HepG2 (cell line): ENCODE results near the gene MEMO1. TPM values are rescaled to one million over a fixed set of nuclear protein-coding genes. Genes with fewer than 3 reads are reported as not detected.

Experiments
- ATF1 ChIP-seq: IDR thresholded peaks from 2 replicates; pipeline ENCODE4 v1.6.1; 2016; ENCODE audit warnings: mild to moderate bottlenecking, control low read depth
- BATF2 ChIP-seq: sonication (generic); formaldehyde crosslinking; IDR thresholded peaks from 2 replicates; pipeline ENCODE4 v1.8.0; 2022; ENCODE audit warnings: mild to moderate bottlenecking, missing genetic modification reagents, moderate library complexity
- CREM ChIP-seq, 2 experiments: sonication (generic) in 1 of 2; formaldehyde crosslinking in 1 of 2; IDR thresholded peaks; 2 replicates each; pipeline versions ENCODE4 v1.4.0 to v1.6.1; 2016 to 2020; ENCODE audit warnings: antibody characterized with exemption in 1 of 2, mild to moderate bottlenecking in 1 of 2, missing genetic modification reagents in 1 of 2
- ETV5 ChIP-seq: IDR thresholded peaks from 2 replicates; pipeline ENCODE4 v1.6.1; 2018; ENCODE audit warnings: missing biosample characterization, missing genetic modification reagents, inconsistent platforms, borderline replicate concordance
- HOXA3 ChIP-seq: sonication (generic); formaldehyde crosslinking; IDR thresholded peaks from 2 replicates; pipeline ENCODE4 v1.5.0; 2020; ENCODE audit warnings: missing genetic modification reagents
- MTA3 ChIP-seq: sonication (generic); formaldehyde crosslinking; IDR thresholded peaks from 2 replicates; pipeline ENCODE4 v1.4.0; 2020; ENCODE audit warnings: missing genetic modification reagents
- PAWR ChIP-seq: sonication (generic); formaldehyde crosslinking; IDR thresholded peaks from 2 replicates; pipeline ENCODE4 v1.4.0; 2020; ENCODE audit warnings: missing genetic modification reagents, mild to moderate bottlenecking, borderline replicate concordance
- RNF2 ChIP-seq: fragments of 450-650 bp; conservative IDR thresholded peaks from 2 replicates; pipeline ENCODE4 v1.6.1; 2016; ENCODE audit warnings: low read depth
- STAT6 ChIP-seq: sonication (generic); formaldehyde crosslinking; IDR thresholded peaks from 2 replicates; pipeline ENCODE4 v1.4.0; 2020; ENCODE audit warnings: missing genetic modification reagents, mild to moderate bottlenecking, borderline replicate concordance
- TARDBP ChIP-seq: sonication (generic); formaldehyde crosslinking; IDR thresholded peaks from 2 replicates; pipeline ENCODE4 v1.8.0; 2022; ENCODE audit warnings: mild to moderate bottlenecking, missing genetic modification reagents
- THAP8 ChIP-seq: sonication (generic); formaldehyde crosslinking; IDR thresholded peaks from 2 replicates; pipeline ENCODE4 v1.5.1; 2020; ENCODE audit warnings: missing genetic modification reagents, mild to moderate bottlenecking, borderline replicate concordance
- ZMYM4 ChIP-seq: sonication (generic); formaldehyde crosslinking; IDR thresholded peaks from 2 replicates; pipeline ENCODE4 v1.8.1; 2023; ENCODE audit warnings: mild to moderate bottlenecking, missing genetic modification reagents
- ZNF20 ChIP-seq: sonication (generic); formaldehyde crosslinking; IDR thresholded peaks from 2 replicates; pipeline ENCODE4 v1.4.0; 2020; ENCODE audit warnings: mild to moderate bottlenecking, moderate library complexity, missing genetic modification reagents
- ZNF772 ChIP-seq: sonication (generic); formaldehyde crosslinking; IDR thresholded peaks from 2 replicates; pipeline ENCODE4 v1.5.0; 2020; ENCODE audit warnings: mild to moderate bottlenecking, missing genetic modification reagents
- ZNF816 ChIP-seq: sonication (generic); formaldehyde crosslinking; IDR thresholded peaks from 2 replicates; pipeline ENCODE4 v1.8.0; 2022; ENCODE audit warnings: missing genetic modification reagents, mild to moderate bottlenecking, borderline replicate concordance
- polyA plus RNA-seq, 8 experiments: library from polyadenylated mRNA; depleted of rRNA in 3 of 8; stranded (reverse) in 7 of 8; unstranded in 1 of 8; fragments of >200 nt; fragmentation: Illumina TruSeq in 4 of 8; extraction: Trizol in 4 of 8; gene quantifications; 2 replicates each; pipeline versions ENCODE4 v1.2.1 to v1.2.3, GENCODE V29; 2011 to 2016; ENCODE audit warnings: low read depth in 4 of 8, missing spikeins in 1 of 8, mixed read lengths in 1 of 8; ENCODE audit not compliant: insufficient read depth in 1 of 8
- total RNA-seq, 5 experiments: library from RNA; depleted of rRNA; stranded (reverse); fragments of >200 nt; fragmentation: Illumina TruSeq; extraction: Trizol; gene quantifications; 2 replicates each; pipeline ENCODE4 v1.2.3, GENCODE V29; 2016; ENCODE audit warnings: low read depth in 1 of 5

MEMO1 gene
- total and polyA plus RNA-seq, 2 of the 13 experiments (the other 11 are each of a cell fraction or from before 2014, with no cell fraction given), result 69.8 to 81.6 TPM

- TF ChIP-seq PAWR (CRISPR knock-in tag), result no peak
- TF ChIP-seq ATF1, result no peak; the same call in 1 of the 2 replicates
- no peak for TF ChIP-seq THAP8 (CRISPR knock-in tag)
- no peak for TF ChIP-seq ZNF20 (CRISPR knock-in tag)
- TF ChIP-seq BATF2 (CRISPR knock-in tag), result no peak
- peak; percentile 59; the same call in 1 of the 2 replicates for TF ChIP-seq ZMYM4
- no peak for TF ChIP-seq MTA3 (CRISPR knock-in tag)
- TF ChIP-seq HOXA3, result peak; percentile 81
- TF ChIP-seq RNF2, result peak; percentile 76
- peak; percentile 83 for TF ChIP-seq TARDBP (CRISPR knock-in tag)
- peak; percentile 49; the same call in 1 of the 2 replicates for TF ChIP-seq STAT6 (CRISPR knock-in tag)
- no peak; the same call in 1 of the 2 replicates for TF ChIP-seq ETV5 (CRISPR knock-in tag)
- TF ChIP-seq CREM (IDR thresholded peaks at IDR 0.05), result peak; percentile 83
- no peak for TF ChIP-seq CREM (CRISPR knock-in tag; IDR thresholded peaks at IDR 0.05)
- TF ChIP-seq ZNF816 (CRISPR knock-in tag), result 0 out of 2 replicates have a peak, but pooled peaks have one; percentile 69
- peak; percentile 93 for TF ChIP-seq ZNF772
Measured at GRCh38 chr2:32039447-32040219, 28.8 kb upstream of the MEMO1 start, which contains the start of gene DPY30 (continued).
